Upper lobe of left lung (tissue), 4 donors: Measurements from ENCODE around the gene AR.

Experiments
- EP300 ChIP-seq, 4 donors: sonication (generic); formaldehyde crosslinking; IDR thresholded peaks; one replicate each; pipeline ENCODE4 v1.5.1; 2017; ENCODE audit warnings: antibody characterized with exemption in 4 of 4, control low read depth in 2 of 4
- POLR2A ChIP-seq, 4 donors: fragments of 450-650 bp; IDR thresholded peaks; one replicate each; pipeline ENCODE4 v1.5.1; 2016 to 2017; ENCODE audit warnings: antibody characterized with exemption in 4 of 4, mild to moderate bottlenecking in 2 of 4
- POLR2AphosphoS5 ChIP-seq, 2 donors: sonication (generic); formaldehyde crosslinking; IDR thresholded peaks; one replicate each; pipeline ENCODE4 v1.5.1; 2017; ENCODE audit warnings: antibody characterized with exemption in 2 of 2
- TF ChIP-seq, protein P1 (sequence below), 6 experiments: fragments of 450-650 bp in 4 of 6; fragments of 200-600 bp in 2 of 6; sonication (generic) in 2 of 6; IDR thresholded peaks; one replicate each; pipeline ENCODE4 v1.5.1; 2016 to 2019; ENCODE audit warnings: antibody characterized with exemption in 6 of 6

GRCh38 chrX:67730296-67730695 lies 186.5 kb downstream of the AR start:
- TF ChIP-seq POLR2AphosphoS5 (IDR thresholded peaks at IDR 0.05), result no peak
- TF ChIP-seq, protein P1, sequence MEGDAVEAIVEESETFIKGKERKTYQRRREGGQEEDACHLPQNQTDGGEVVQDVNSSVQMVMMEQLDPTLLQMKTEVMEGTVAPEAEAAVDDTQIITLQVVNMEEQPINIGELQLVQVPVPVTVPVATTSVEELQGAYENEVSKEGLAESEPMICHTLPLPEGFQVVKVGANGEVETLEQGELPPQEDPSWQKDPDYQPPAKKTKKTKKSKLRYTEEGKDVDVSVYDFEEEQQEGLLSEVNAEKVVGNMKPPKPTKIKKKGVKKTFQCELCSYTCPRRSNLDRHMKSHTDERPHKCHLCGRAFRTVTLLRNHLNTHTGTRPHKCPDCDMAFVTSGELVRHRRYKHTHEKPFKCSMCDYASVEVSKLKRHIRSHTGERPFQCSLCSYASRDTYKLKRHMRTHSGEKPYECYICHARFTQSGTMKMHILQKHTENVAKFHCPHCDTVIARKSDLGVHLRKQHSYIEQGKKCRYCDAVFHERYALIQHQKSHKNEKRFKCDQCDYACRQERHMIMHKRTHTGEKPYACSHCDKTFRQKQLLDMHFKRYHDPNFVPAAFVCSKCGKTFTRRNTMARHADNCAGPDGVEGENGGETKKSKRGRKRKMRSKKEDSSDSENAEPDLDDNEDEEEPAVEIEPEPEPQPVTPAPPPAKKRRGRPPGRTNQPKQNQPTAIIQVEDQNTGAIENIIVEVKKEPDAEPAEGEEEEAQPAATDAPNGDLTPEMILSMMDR (IDR thresholded peaks at IDR 0.05), result no peak
- no peak for TF ChIP-seq POLR2A (IDR thresholded peaks at IDR 0.05)
- TF ChIP-seq EP300 (IDR thresholded peaks at IDR 0.05), result no peak
